ENCODE results near the gene PDE4B.

The PDE4B gene

GRCh38 chr1:66248257-66248656 is 455.6 kb downstream of the PDE4B start:
- no peak for DNase-seq (ENCODE audit: low spot score)
- TF ChIP-seq CTCF (IDR thresholded peaks at IDR 0.05; ENCODE audit: extremely low read depth, missing control alignments), result no peak

- no peak for TF ChIP-seq CTCF (IDR thresholded peaks at IDR 0.05; ENCODE audit: extremely low read depth, missing control alignments)
- no peak for DNase-seq (ENCODE audit: low spot score)
Measured at GRCh38 chr1:66248746-66249145, 456.1 kb downstream of the PDE4B start.

- no peak for TF ChIP-seq CTCF (IDR thresholded peaks at IDR 0.05; ENCODE audit: extremely low read depth, missing control alignments)
- DNase-seq (ENCODE audit: low spot score), result no peak
Measured at GRCh38 chr1:66250075-66250474, 457.4 kb downstream of the PDE4B start.

- no peak for TF ChIP-seq CTCF (IDR thresholded peaks at IDR 0.05; ENCODE audit: extremely low read depth, missing control alignments)
- no peak for DNase-seq (ENCODE audit: low spot score)
Measured at GRCh38 chr1:66250478-66250877, 457.8 kb downstream of the PDE4B start.

- no peak for DNase-seq (ENCODE audit: low spot score)
- TF ChIP-seq CTCF (IDR thresholded peaks at IDR 0.05; ENCODE audit: extremely low read depth, missing control alignments), result no peak
Measured at GRCh38 chr1:66251546-66251945, 458.9 kb downstream of the PDE4B start.

GRCh38 chr1:66253330-66253921 is 460.7 kb downstream of the PDE4B start:
- peak; percentile 59 for TF ChIP-seq CTCF (IDR thresholded peaks at IDR 0.05; ENCODE audit: extremely low read depth, missing control alignments)
- DNase-seq (ENCODE audit: low spot score), result peak; percentile 60

GRCh38 chr1:66254785-66255184 is 462.1 kb downstream of the PDE4B start:
- no peak for TF ChIP-seq CTCF (IDR thresholded peaks at IDR 0.05; ENCODE audit: extremely low read depth, missing control alignments)
- no peak for DNase-seq (ENCODE audit: low spot score)

Measured in GM20000 (cell line).